PC-3 (cell line): Measurements from ENCODE around the gene SH3RF2. TPM values are rescaled to one million over a fixed set of nuclear protein-coding genes. Genes with fewer than 3 reads are reported as not detected.

Experiments
- ATAC-seq: fragments of 200-7000 bp; cut with Tn5 transposase; 2 replicates; pipeline ENCODE4 v1.9.1; 2020; ENCODE audit warnings: mild to moderate bottlenecking, moderate library complexity
- BruUV-seq: library from RNA; stranded (reverse); fragments of 400-500 nt; replicated peaks from 2 replicates; lab custom pipeline; 2021; lab: Mats Ljungman, UMichigan
- CTCF ChIA-PET: fragments of 300-600 bp; sonication (Branson Sonifier 250); formaldehyde crosslinking; loops from one replicate; lab custom pipeline; 2022; ENCODE audit warnings: antibody characterized with exemption; lab: Charles Lee
- POLR2A ChIA-PET: fragments of 300-600 bp; sonication (Branson Sonifier 250); formaldehyde crosslinking; loops from one replicate; lab custom pipeline; 2022; ENCODE audit warnings: antibody characterized with exemption; ENCODE audit not compliant: unreplicated experiment; lab: Charles Lee
- DNase-seq: peaks from one replicate; pipeline ENCODE4 v3.0.0-alpha.2; 2015
- H2AFZ ChIP-seq: fragments of 300-600 bp; sonication (generic); 2 replicates; pipeline ENCODE4 v1.6.0; 2016; ENCODE audit warnings: antibody characterized with exemption, low read length
- H3F3A ChIP-seq: fragments of 300-600 bp; sonication (generic); one replicate; pipeline ENCODE4 v1.6.0; 2017; ENCODE audit warnings: antibody characterized with exemption, low read length, control low read depth, mild to moderate bottlenecking; ENCODE audit not compliant: unreplicated experiment
- H3K27ac ChIP-seq: fragments of 300-600 bp; sonication (generic); 2 replicates; pipeline ENCODE4 v1.5.1; 2016; ENCODE audit warnings: mild to moderate bottlenecking, low read length
- H3K27me3 ChIP-seq: fragments of 300-600 bp; sonication (generic); 2 replicates; pipeline ENCODE4 v1.6.1; 2016; ENCODE audit warnings: low read length, mixed read lengths
- H3K36me3 ChIP-seq: fragments of 300-600 bp; sonication (generic); 2 replicates; pipeline ENCODE4 v1.6.1; 2016; ENCODE audit warnings: low read depth, mixed run types, low read length, mixed read lengths
- H3K4me1 ChIP-seq: fragments of 300-600 bp; sonication (generic); 2 replicates; pipeline ENCODE4 v1.5.1; 2016; ENCODE audit warnings: low read length; ENCODE audit not compliant: insufficient read depth
- H3K4me2 ChIP-seq: fragments of 300-600 bp; sonication (generic); 2 replicates; pipeline ENCODE4 v1.6.0; 2016; ENCODE audit warnings: low read length
- H3K4me3 ChIP-seq: fragments of 300-600 bp; sonication (generic); 2 replicates; pipeline ENCODE4 v1.5.1; 2016; ENCODE audit warnings: mild to moderate bottlenecking, low read length, mixed read lengths
- H3K79me2 ChIP-seq: fragments of 300-600 bp; sonication (generic); 2 replicates; pipeline ENCODE4 v1.6.1; 2017; ENCODE audit warnings: low read length, mixed read lengths
- H3K9ac ChIP-seq: fragments of 300-600 bp; sonication (generic); 2 replicates; pipeline ENCODE4 v1.6.0; 2016; ENCODE audit warnings: mild to moderate bottlenecking, low read length
- H3K9me2 ChIP-seq: fragments of 300-600 bp; sonication (generic); replicated peaks from 2 replicates; pipeline ENCODE4 v1.6.1; 2016; ENCODE audit warnings: mixed run types, low read length, mixed read lengths
- H3K9me3 ChIP-seq: fragments of 300-600 bp; sonication (generic); 2 replicates; pipeline ENCODE4 v1.6.1; 2016; ENCODE audit warnings: low read length, mixed read lengths
- H4K20me1 ChIP-seq: fragments of 300-600 bp; sonication (generic); 2 replicates; pipeline ENCODE4 v1.6.1; 2016; ENCODE audit warnings: low read length, mixed read lengths
- CTCF ChIP-seq: fragments of 300-600 bp; sonication (generic); conservative IDR thresholded peaks from 2 replicates; pipeline ENCODE4 v1.5.1; 2017; ENCODE audit warnings: antibody characterized with exemption, low read depth, mild to moderate bottlenecking, low read length
- EZH2 ChIP-seq: fragments of 300-600 bp; sonication (generic); IDR thresholded peaks from one replicate; pipeline ENCODE4 v1.6.1; 2017; ENCODE audit warnings: antibody characterized with exemption, mild to moderate bottlenecking, low read length; ENCODE audit not compliant: unreplicated experiment
- EZH2phosphoT487 ChIP-seq: fragments of 300-600 bp; sonication (generic); IDR thresholded peaks from 2 replicates; pipeline ENCODE4 v1.6.1; 2018; ENCODE audit warnings: mild to moderate bottlenecking, antibody characterized with exemption, low read length, borderline replicate concordance
- intact Hi-C: fragments of 100-400 bp; cut with micrococcal nuclease; formaldehyde crosslinking; loops from 2 replicates; pipeline ENCODE4 v1.9.0; 2023
- total RNA-seq: library from RNA; depleted of rRNA; stranded (reverse); fragments of >200 nt; gene quantifications from 2 replicates; pipeline ENCODE4 v1.2.3, GENCODE V29; 2014

Gene SH3RF2
- total RNA-seq, 1 experiment from 2014 or later = 5.9 TPM

- BruUV-seq = no TSS peak
- H3K36me3 ChIP-seq = no peaks in the 10 kb centered on the region
- no peak for ATAC-seq
- H3K9me2 ChIP-seq = no peaks in the 10 kb centered on the region
- intact Hi-C loops = no loop called here
- DNase-seq = no peak
- H3K4me2 ChIP-seq = no peak overlapping the region
- no peaks in the 10 kb centered on the region for H3K9me3 ChIP-seq
- no peak overlapping the region for H3K4me3 ChIP-seq
- no peak overlapping the region for H3K9ac ChIP-seq
- no peak overlapping the region for H2AFZ ChIP-seq
- TF ChIP-seq CTCF (no peak), EZH2 (no peak), EZH2phosphoT487 (no peak)
- no peaks in the 10 kb centered on the region for H3F3A ChIP-seq
- H3K4me1 ChIP-seq = peaks cover 10% of the 10 kb centered on the region; the same call in 1 of the 2 replicates
- no peaks in the 10 kb centered on the region for H3K27me3 ChIP-seq
- H3K27ac ChIP-seq = no peak overlapping the region
- no peaks in the 10 kb centered on the region for H4K20me1 ChIP-seq
- CTCF ChIA-PET = no interaction called here
- H3K79me2 ChIP-seq = no peaks in the 10 kb centered on the region
- POLR2A ChIA-PET = no interaction called here
Measured at GRCh38 chr5:146015001-146015400, 78.6 kb downstream of the SH3RF2 start.

- no peak overlapping the region for H3K4me2 ChIP-seq
- H2AFZ ChIP-seq = no peak overlapping the region
- TF ChIP-seq EZH2 (no peak), CTCF (no peak), EZH2phosphoT487 (no peak)
- intact Hi-C loops = no loop called here
- ATAC-seq (no peak), DNase-seq (no peak)
- peaks cover 10% of the 10 kb centered on the region; the same call in 1 of the 2 replicates for H3K4me1 ChIP-seq
- H3K4me3 ChIP-seq = no peak overlapping the region
- H3K79me2 ChIP-seq = no peaks in the 10 kb centered on the region
- no peaks in the 10 kb centered on the region for H3K27me3 ChIP-seq
- no TSS peak for BruUV-seq
- H3K9me2 ChIP-seq = no peaks in the 10 kb centered on the region
- H3K9me3 ChIP-seq = no peaks in the 10 kb centered on the region
- no peaks in the 10 kb centered on the region for H4K20me1 ChIP-seq
- H3K9ac ChIP-seq = no peak overlapping the region
- H3K27ac ChIP-seq = no peak overlapping the region
- H3K36me3 ChIP-seq = no peaks in the 10 kb centered on the region
- no peaks in the 10 kb centered on the region for H3F3A ChIP-seq
- ChIA-PET CTCF (interaction anchor here (0.6 kb wide), 1 partner anchor 9 kb away, joined by 4 read pairs; no protein-coding TSS in a partner anchor), POLR2A (no interaction called here)
Measured at GRCh38 chr5:146016764-146017484, 80.5 kb downstream of the SH3RF2 start.
